GM21360 (cell line): ENCODE results near the gene TMEM184B.

Source experiments
- ATAC-seq: cut with Tn5 transposase; IDR thresholded peaks from one replicate; pipeline ENCODE4 v1.9.1; 2021; ENCODE audit warnings: mild to moderate bottlenecking, moderate library complexity; ENCODE audit not compliant: unreplicated experiment

Gene TMEM184B

GRCh38 chr22:38228873-38229740 is 43.7 kb downstream of the TMEM184B start:
- ATAC-seq, result no peak

GRCh38 chr22:38228326-38228872 is 44.4 kb downstream of the TMEM184B start:
- ATAC-seq, result no peak

- no peak for ATAC-seq
Observed at GRCh38 chr22:38226853-38227649, 45.8 kb downstream of the TMEM184B start.

GRCh38 chr22:38223289-38223960 is 49.4 kb downstream of the TMEM184B start:
- ATAC-seq, result no peak

GRCh38 chr22:38222797-38223119 is 50.1 kb downstream of the TMEM184B start:
- ATAC-seq, result no peak

GRCh38 chr22:38221908-38222796 is 50.7 kb downstream of the TMEM184B start:
- no peak for ATAC-seq

GRCh38 chr22:38221407-38221806 is 51.4 kb downstream of the TMEM184B start:
- ATAC-seq, result no peak

- no peak for ATAC-seq
Observed at GRCh38 chr22:38220653-38221386, 52.0 kb downstream of the TMEM184B start.

- ATAC-seq, result no peak
Observed at GRCh38 chr22:38220163-38220562, 52.6 kb downstream of the TMEM184B start.

- ATAC-seq, result no peak
Observed at GRCh38 chr22:38219632-38220031, 53.2 kb downstream of the TMEM184B start.

GRCh38 chr22:38218661-38219622 is 53.9 kb downstream of the TMEM184B start:
- ATAC-seq, result no peak

GRCh38 chr22:38215156-38216038 is 57.4 kb downstream of the TMEM184B start:
- ATAC-seq, result no peak

- no peak for ATAC-seq
Observed at GRCh38 chr22:38214302-38215056, 58.3 kb downstream of the TMEM184B start.

- ATAC-seq, result no peak
Observed at GRCh38 chr22:38213990-38214301, 58.9 kb downstream of the TMEM184B start.

- no peak for ATAC-seq
Observed at GRCh38 chr22:38213319-38213989, 59.4 kb downstream of the TMEM184B start.

GRCh38 chr22:38212442-38212841 is 60.4 kb downstream of the TMEM184B start:
- ATAC-seq, result no peak
